HT1080 (cell line): ENCODE measurements around the gene CASP3. TPM values are rescaled to one million over a fixed set of nuclear protein-coding genes. Genes with fewer than 3 reads are reported as not detected.

Source experiments
- DNase-seq: peaks from one replicate; pipeline ENCODE4 v3.0.0-alpha.2; 2015; ENCODE audit warnings: low read depth
- polyA plus RNA-seq, 2 experiments: library from polyadenylated mRNA; depleted of rRNA; stranded (reverse); fragments of >200 nt; gene quantifications; 2 replicates each; pipeline ENCODE4 v1.2.3, GENCODE V29; 2015
- total RNA-seq: library from RNA; depleted of rRNA; stranded (reverse); fragments of >200 nt; shearing (Covaris generic); gene quantifications from 2 replicates; pipeline ENCODE4 v1.2.3, GENCODE V29; 2014; rRNA removed

Gene CASP3
- 32.1 and 34.0 TPM in 2 replicates for total RNA-seq
- polyA plus RNA-seq (2015; cell fraction: cytosol; rRNA removed): 41.5 and 44.7 TPM in 2 replicates
- polyA plus RNA-seq (2015; cell fraction: nucleus; rRNA removed): 41.8 and 47.2 TPM in 2 replicates

- DNase-seq: peak; percentile 89
These were observed at the start of gene CASP3, which contains the start of gene PRIMPOL for GRCh38 chr4:184649026-184649970. Gene CASP3, minus strand, starts transcription at chr4:184649447. Its CDS starts 10,994 bp downstream, at chr4:184638453. Gene PRIMPOL, plus strand, starts transcription at chr4:184649738. Its CDS starts 7,403 bp downstream, at chr4:184657141.

GRCh38 chr4:184697956-184698355 is 48.7 kb upstream of the CASP3 start:
- no peak for DNase-seq

GRCh38 chr4:184695178-184695896 is 46.1 kb upstream of the CASP3 start:
- DNase-seq: no peak

GRCh38 chr4:184694412-184694956 is 45.2 kb upstream of the CASP3 start:
- no peak for DNase-seq

- DNase-seq: no peak
These were observed 43.8 kb upstream of the CASP3 start for GRCh38 chr4:184693056-184693455.

GRCh38 chr4:184689681-184690080 is 40.4 kb upstream of the CASP3 start:
- DNase-seq: no peak

- DNase-seq: peak; percentile 95
These were observed 39.2 kb upstream of the CASP3 start for GRCh38 chr4:184688447-184688846.

GRCh38 chr4:184688005-184688404 is 38.8 kb upstream of the CASP3 start:
- no peak for DNase-seq

GRCh38 chr4:184684491-184685189 is 35.4 kb upstream of the CASP3 start:
- no peak for DNase-seq

- DNase-seq: no peak
These were observed 32.7 kb upstream of the CASP3 start for GRCh38 chr4:184681916-184682315.

- DNase-seq: no peak
These were observed 31.5 kb upstream of the CASP3 start for GRCh38 chr4:184680698-184681097.

- no peak for DNase-seq
These were observed 26.7 kb upstream of the CASP3 start for GRCh38 chr4:184675821-184676492.

GRCh38 chr4:184675018-184675417 is 25.8 kb upstream of the CASP3 start:
- DNase-seq: no peak

- no peak for DNase-seq
These were observed 24.8 kb upstream of the CASP3 start for GRCh38 chr4:184674011-184674410.

- DNase-seq: no peak
These were observed 23.5 kb upstream of the CASP3 start for GRCh38 chr4:184672741-184673140.

- no peak for DNase-seq
These were observed 21.9 kb upstream of the CASP3 start for GRCh38 chr4:184671101-184671500.

GRCh38 chr4:184669251-184669650 is 20.0 kb upstream of the CASP3 start:
- DNase-seq: no peak

- peak; percentile 56 for DNase-seq
These were observed 19.4 kb upstream of the CASP3 start for GRCh38 chr4:184668511-184669114.

GRCh38 chr4:184668096-184668495 is 18.8 kb upstream of the CASP3 start:
- DNase-seq: no peak

GRCh38 chr4:184666670-184667069 is 17.4 kb upstream of the CASP3 start:
- no peak for DNase-seq
